WTC11 (cell line): Measurements from ENCODE around the gene MUC4. TPM values are rescaled to one million over a fixed set of nuclear protein-coding genes. Genes with fewer than 3 reads are reported as not detected.

Source experiments
- ATAC-seq: fragments of 200-7000 bp; cut with Tn5 transposase; 2 replicates; pipeline ENCODE4 v1.10.0; 2021; ENCODE audit warnings: mild to moderate bottlenecking, moderate library complexity
- CTCF ChIA-PET: fragments of 300-600 bp; sonication (Branson Sonifier 250); formaldehyde crosslinking; loops from one replicate; lab custom pipeline; 2021; ENCODE audit warnings: antibody characterized with exemption; lab: Charles Lee
- POLR2A ChIA-PET: fragments of 350-600 bp; sonication (Branson Sonifier 250); formaldehyde crosslinking; loops from one replicate; lab custom pipeline; 2021; ENCODE audit warnings: antibody characterized with exemption; lab: Charles Lee
- DNase-seq: peaks from one replicate; pipeline ENCODE4 v3.0.0; 2021; ENCODE audit warnings: low spot score
- H3K27ac Mint-ChIP-seq: 2 replicates; pipeline ENCODE4 v1.8.0; 2021; ENCODE audit warnings: mixed read lengths
- H3K27me3 Mint-ChIP-seq: 2 replicates; pipeline ENCODE4 v1.8.0; 2021; ENCODE audit warnings: low read depth, mild to moderate bottlenecking, moderate library complexity, mixed read lengths
- H3K36me3 Mint-ChIP-seq: 2 replicates; pipeline ENCODE4 v1.8.0; 2021; ENCODE audit warnings: mixed read lengths
- H3K4me1 Mint-ChIP-seq: 2 replicates; pipeline ENCODE4 v1.8.0; 2022; ENCODE audit warnings: mixed read lengths
- H3K4me3 Mint-ChIP-seq: 2 replicates; pipeline ENCODE4 v1.8.0; 2021; ENCODE audit warnings: mild to moderate bottlenecking, moderate library complexity, mixed read lengths
- H3K9me3 Mint-ChIP-seq: 2 replicates; pipeline ENCODE4 v1.8.0; 2021; ENCODE audit warnings: mixed read lengths
- ARID4B ChIP-seq: sonication (generic); formaldehyde crosslinking; IDR thresholded peaks from 2 replicates; pipeline ENCODE4 v1.8.0; 2023; ENCODE audit warnings: missing genetic modification reagents, mild to moderate bottlenecking, borderline replicate concordance
- CBFB ChIP-seq: sonication (generic); formaldehyde crosslinking; IDR thresholded peaks from 2 replicates; pipeline ENCODE4 v1.8.1; 2022; ENCODE audit warnings: mild to moderate bottlenecking, low read depth, missing genetic modification reagents
- CTCF ChIP-seq: fragments of 200-600 bp; IDR thresholded peaks from 2 replicates; pipeline ENCODE4 v1.8.0; 2022; ENCODE audit warnings: antibody characterized with exemption
- FOXP4 ChIP-seq: sonication (generic); formaldehyde crosslinking; IDR thresholded peaks from 2 replicates; pipeline ENCODE4 v1.8.0; 2022; ENCODE audit warnings: mild to moderate bottlenecking, missing genetic modification reagents
- JUN ChIP-seq: sonication (generic); formaldehyde crosslinking; IDR thresholded peaks from 2 replicates; pipeline ENCODE4 v1.8.0; 2023; ENCODE audit warnings: mild to moderate bottlenecking, missing genetic modification reagents
- KAT7 ChIP-seq: sonication (generic); formaldehyde crosslinking; IDR thresholded peaks from 2 replicates; pipeline ENCODE4 v1.8.1; 2023; ENCODE audit warnings: missing genetic modification reagents, mild to moderate bottlenecking, borderline replicate concordance
- MAX ChIP-seq: sonication (generic); formaldehyde crosslinking; IDR thresholded peaks from 2 replicates; pipeline ENCODE4 v1.8.0; 2022; ENCODE audit warnings: mild to moderate bottlenecking, missing genetic modification reagents
- PRDM15 ChIP-seq: sonication (generic); formaldehyde crosslinking; IDR thresholded peaks from 2 replicates; pipeline ENCODE4 v1.8.0; 2022; ENCODE audit warnings: missing genetic modification reagents
- SMAD4 ChIP-seq: sonication (generic); formaldehyde crosslinking; IDR thresholded peaks from 2 replicates; pipeline ENCODE4 v1.8.0; 2022; ENCODE audit warnings: mild to moderate bottlenecking, missing genetic modification reagents
- STAT6 ChIP-seq: sonication (generic); formaldehyde crosslinking; conservative IDR thresholded peaks from 2 replicates; pipeline ENCODE4 v1.8.1; 2023; ENCODE audit warnings: mild to moderate bottlenecking, low read depth, missing genetic modification reagents, moderate library complexity
- ZNF281 ChIP-seq: sonication (generic); formaldehyde crosslinking; IDR thresholded peaks from 2 replicates; pipeline ENCODE4 v1.8.0; 2023; ENCODE audit warnings: mild to moderate bottlenecking, missing genetic modification reagents
- ZNF317 ChIP-seq: sonication (generic); formaldehyde crosslinking; IDR thresholded peaks from 2 replicates; pipeline ENCODE4 v1.8.1; 2023; ENCODE audit warnings: low read depth, mild to moderate bottlenecking, moderate library complexity, missing genetic modification reagents, borderline replicate concordance
- ZNF396 ChIP-seq: fragments of 250-450 bp; sonication (Bioruptor Pico); IDR thresholded peaks from 2 replicates; pipeline ENCODE4 v1.8.0; 2021; ENCODE audit warnings: mild to moderate bottlenecking, moderate library complexity, borderline replicate concordance
- ZNF671 ChIP-seq: fragments of 250-450 bp; sonication (Bioruptor Pico); IDR thresholded peaks from 2 replicates; pipeline ENCODE4 v1.8.0; 2021; ENCODE audit warnings: mild to moderate bottlenecking
- ZSCAN18 ChIP-seq: fragments of 250-450 bp; sonication (Bioruptor Pico); IDR thresholded peaks from 2 replicates; pipeline ENCODE4 v2.1.2; 2022; ENCODE audit warnings: mild to moderate bottlenecking, moderate library complexity
- total RNA-seq: library from RNA; stranded (reverse); gene quantifications from 3 replicates; pipeline ENCODE4 v1.2.3, GENCODE V29; 2021

The MUC4 gene
- total RNA-seq, 1 experiment from 2014 or later, result 2.1 TPM

- TF ChIP-seq ARID4B (no peak), PRDM15 (CRISPR knock-in tag) (no peak), ZNF671 (no peak), SMAD4 (CRISPR knock-in tag) (no peak), CTCF (no peak)
- TF ChIP-seq, all 79 proteins: peak for 0
Observed at GRCh38 chr3:195773956-195774537, 37.7 kb downstream of the MUC4 start (continued).

- no peak for TF ChIP-seq ZSCAN18
- TF ChIP-seq FOXP4 (CRISPR knock-in tag), result no peak
- no peak for TF ChIP-seq JUN
- TF ChIP-seq ZNF396 (CRISPR knock-in tag), result no peak
- no peak for TF ChIP-seq ZNF317 (CRISPR knock-in tag)
- no peak for TF ChIP-seq STAT6 (CRISPR knock-in tag)
- TF ChIP-seq CBFB (CRISPR knock-in tag), result no peak
- no peak for TF ChIP-seq ZNF281
- no peak for TF ChIP-seq KAT7 (CRISPR knock-in tag)
- no peak for TF ChIP-seq MAX
- TF ChIP-seq, all 79 proteins: peak for 0
- Mint-ChIP-seq H3K27ac (no peak overlapping the region), H3K36me3 (no peaks in the 10 kb centered on the region), H3K4me3 (no peak overlapping the region), H3K4me1 (no peaks in the 10 kb centered on the region), H3K27me3 (no peaks in the 10 kb centered on the region; the same call in 1 of the 2 replicates), H3K9me3 (peaks cover 3% of the 10 kb centered on the region; the same call in 1 of the 2 replicates)
- no peak for DNase-seq
- ATAC-seq, result no peak
- ChIA-PET POLR2A (no interaction called here), CTCF (no interaction called here)
Observed at GRCh38 chr3:195771646-195772300, 40.0 kb downstream of the MUC4 start.
